A673 (cell line): ENCODE data around the gene PROK2. TPM values are rescaled to one million over a fixed set of nuclear protein-coding genes. Genes with fewer than 3 reads are reported as not detected.

Source experiments
- BruUV-seq: library from RNA; stranded (reverse); fragments of 400-500 nt; replicated peaks from 2 replicates; lab custom pipeline; 2021; lab: Mats Ljungman, UMichigan
- CTCF ChIA-PET: fragments of 300-600 bp; sonication (Branson Sonifier 250); formaldehyde crosslinking; loops from one replicate; lab custom pipeline; 2022; ENCODE audit warnings: antibody characterized with exemption; lab: Charles Lee
- POLR2A ChIA-PET: fragments of 300-600 bp; sonication (Branson Sonifier 250); formaldehyde crosslinking; loops from one replicate; lab custom pipeline; 2022; ENCODE audit warnings: antibody characterized with exemption; ENCODE audit not compliant: low non-redundant PET; lab: Charles Lee
- DNase-seq: peaks from one replicate; pipeline ENCODE4 v3.0.0-alpha.2; 2015; ENCODE audit warnings: low spot score
- H3K27ac ChIP-seq: fragments of 200-600 bp; sonication (generic); 2 replicates; pipeline ENCODE4 v1.5.1; 2016; ENCODE audit warnings: mixed run types, low read depth, mild to moderate bottlenecking, mixed read lengths, antibody characterized with exemption, low read length; ENCODE audit not compliant: poor library complexity, severe bottlenecking
- H3K27me3 ChIP-seq: fragments of 200-600 bp; sonication (generic); replicated peaks from 2 replicates; pipeline ENCODE4 v1.6.1; 2017; ENCODE audit warnings: mixed run types, low read depth, mild to moderate bottlenecking, mixed read lengths, antibody characterized with exemption, low read length; ENCODE audit not compliant: insufficient read depth, poor library complexity
- H3K36me3 ChIP-seq: fragments of 200-600 bp; sonication (generic); 2 replicates; pipeline ENCODE4 v1.6.1; 2016; ENCODE audit warnings: mixed run types, mild to moderate bottlenecking, mixed read lengths, antibody characterized with exemption, low read length; ENCODE audit not compliant: insufficient read depth, poor library complexity, severe bottlenecking
- H3K4me1 ChIP-seq: fragments of 200-600 bp; sonication (generic); 2 replicates; pipeline ENCODE4 v1.6.1; 2017; ENCODE audit warnings: mixed run types, mild to moderate bottlenecking, mixed read lengths, antibody characterized with exemption, low read length; ENCODE audit not compliant: insufficient read depth, poor library complexity, severe bottlenecking
- H3K4me3 ChIP-seq: fragments of 200-600 bp; sonication (generic); 2 replicates; pipeline ENCODE4 v1.5.1; 2016; ENCODE audit warnings: low read depth, mixed run types, mild to moderate bottlenecking, mixed read lengths, low read length; ENCODE audit not compliant: poor library complexity, severe bottlenecking
- H3K9me3 ChIP-seq: fragments of 200-600 bp; sonication (generic); 2 replicates; pipeline ENCODE4 v1.6.1; 2016; ENCODE audit warnings: mixed run types, low read depth, mild to moderate bottlenecking, mixed read lengths, antibody characterized with exemption, low read length; ENCODE audit not compliant: poor library complexity, severe bottlenecking
- CTCF ChIP-seq: fragments of 300-800, 200-600 bp; sonication (generic); conservative IDR thresholded peaks from 2 replicates; pipeline ENCODE4 v1.5.1; 2017; ENCODE audit warnings: low read depth, mild to moderate bottlenecking, antibody characterized with exemption, low read length, moderate library complexity, mixed read lengths
- EZH2 ChIP-seq: fragments of 200-600 bp; sonication (generic); IDR thresholded peaks from 2 replicates; pipeline ENCODE4 v1.6.1; 2017; ENCODE audit warnings: borderline replicate concordance, low read depth, mild to moderate bottlenecking, mixed read lengths, antibody characterized with exemption, low read length; ENCODE audit not compliant: poor library complexity, severe bottlenecking
- intact Hi-C: fragments of 100-400 bp; cut with micrococcal nuclease; formaldehyde crosslinking; loops from one replicate; pipeline ENCODE4 v1.10.0; 2022; ENCODE audit not compliant: unreplicated experiment
- total RNA-seq: library from RNA; stranded (reverse); gene quantifications from 2 replicates; pipeline ENCODE4 v1.2.3, GENCODE V29; 2021

Gene PROK2
- total RNA-seq, 1 experiment from 2014 or later = 1.6 TPM

GRCh38 chr3:71785532-71786216, 726 bp upstream of the PROK2 start:
- intact Hi-C loops = no loop called here

GRCh38 chr3:71784201-71784913, 591 bp downstream of the PROK2 start:
- no peaks in the 10 kb centered on the region for H3K36me3 ChIP-seq
- H3K9me3 ChIP-seq = no peaks in the 10 kb centered on the region
- no peak for TF ChIP-seq EZH2
- no peak for TF ChIP-seq CTCF
- no peak overlapping the region for H3K27ac ChIP-seq
- peaks cover 30% of the 10 kb centered on the region for H3K27me3 ChIP-seq
- no TSS peak for BruUV-seq
- CTCF ChIA-PET = no interaction called here
- peaks cover 9% of the 10 kb centered on the region for H3K4me1 ChIP-seq
- intact Hi-C loops = no loop called here
- no peak for DNase-seq
- POLR2A ChIA-PET = no interaction called here
- H3K4me3 ChIP-seq = peak overlapping the region; percentile 48

More at GRCh38 chr3:71785532-71786216, 726 bp upstream of the PROK2 start:
- H3K36me3 ChIP-seq = no peaks in the 10 kb centered on the region
- DNase-seq = no peak
- CTCF ChIA-PET = no interaction called here
- peaks cover 30% of the 10 kb centered on the region for H3K27me3 ChIP-seq
- no peaks in the 10 kb centered on the region for H3K9me3 ChIP-seq
- POLR2A ChIA-PET = no interaction called here
- no TSS peak for BruUV-seq
- H3K4me1 ChIP-seq = peaks cover 4% of the 10 kb centered on the region
- H3K4me3 ChIP-seq = peak overlapping the region; percentile 48
- TF ChIP-seq EZH2 (no peak), CTCF (no peak)
- no peak overlapping the region for H3K27ac ChIP-seq

GRCh38 chr3:71783152-71783551, 1.8 kb downstream of the PROK2 start:
- no peaks in the 10 kb centered on the region for H3K36me3 ChIP-seq
- intact Hi-C loops = no loop called here
- TF ChIP-seq EZH2 (no peak), CTCF (no peak)
- no peak overlapping the region for H3K27ac ChIP-seq
- H3K9me3 ChIP-seq = no peaks in the 10 kb centered on the region
- no peak for DNase-seq
- ChIA-PET POLR2A (no interaction called here), CTCF (no interaction called here)
- H3K27me3 ChIP-seq = peaks cover 30% of the 10 kb centered on the region
- no TSS peak for BruUV-seq
- peaks cover 10% of the 10 kb centered on the region for H3K4me1 ChIP-seq
- H3K4me3 ChIP-seq = no peak overlapping the region
